GM19395 (cell line): ENCODE data around the gene C15orf62.

Experiments used
- ATAC-seq: cut with Tn5 transposase; IDR thresholded peaks from one replicate; pipeline ENCODE4 v1.9.1; 2021; ENCODE audit warnings: mild to moderate bottlenecking, moderate library complexity; ENCODE audit not compliant: unreplicated experiment

The C15orf62 gene

GRCh38 chr15:40769274-40770146 is at the start of gene C15orf62:
Gene C15orf62 (plus strand): TSS chr15:40769980. CDS start chr15:40770496, 516 bp downstream.
- ATAC-seq = peak; percentile 43

DNA sequence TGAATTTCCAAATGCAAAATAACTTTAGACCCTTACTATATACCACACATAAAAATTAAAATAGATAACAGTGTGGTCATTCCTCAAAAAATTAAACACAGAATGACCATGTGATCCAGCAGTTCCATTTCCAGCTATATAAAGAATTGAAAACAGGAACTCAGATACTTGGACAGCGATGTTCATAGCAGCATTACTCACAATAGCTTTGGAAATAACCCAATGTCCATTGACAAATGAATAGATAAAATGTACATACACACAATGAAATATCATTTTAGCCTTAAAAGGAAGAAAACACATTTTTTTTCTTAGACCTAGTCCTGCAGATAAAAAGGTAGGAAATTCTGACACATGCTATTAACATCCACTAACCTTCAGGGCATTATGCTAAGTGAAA is 48.1 kb upstream of the C15orf62 start:
- no peak for ATAC-seq

DNA sequence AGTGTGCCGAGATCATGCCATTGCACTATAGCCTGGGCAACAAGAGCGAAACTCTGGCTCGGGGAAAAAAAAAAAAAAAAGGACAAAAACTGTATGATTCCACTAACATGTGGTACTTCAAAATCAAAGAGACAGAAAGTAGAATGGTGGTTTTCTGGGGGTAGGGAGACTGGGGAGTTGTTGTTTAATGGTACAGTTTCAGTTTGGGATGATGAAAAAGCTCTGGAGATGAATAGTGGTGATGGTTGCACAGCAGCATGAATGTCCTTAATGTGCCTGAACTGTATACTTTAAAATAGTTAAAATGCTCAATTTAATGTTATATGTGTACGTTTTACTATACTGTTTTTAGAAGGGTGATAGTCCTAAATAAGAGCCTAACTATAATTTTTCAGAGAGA is 47.4 kb upstream of the C15orf62 start:
- no peak for ATAC-seq

DNA sequence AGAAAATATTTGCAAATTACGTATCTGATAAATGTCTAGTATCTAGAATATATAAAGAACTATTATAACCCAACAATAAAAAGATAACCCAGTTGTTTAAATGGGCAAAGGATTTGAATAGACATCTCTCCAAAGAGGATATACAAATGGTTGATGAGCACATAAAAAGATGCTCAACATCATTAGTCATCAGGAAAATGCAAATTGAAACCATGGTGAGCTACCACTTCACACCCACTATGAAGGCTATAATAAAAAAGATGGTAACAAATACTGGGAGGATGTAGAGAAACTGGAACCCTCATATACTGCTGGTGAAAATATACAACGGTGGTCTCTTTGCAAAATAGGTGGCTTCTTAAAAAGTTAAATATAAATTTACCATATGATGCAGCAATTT is 46.8 kb upstream of the C15orf62 start:
- no peak for ATAC-seq

GRCh38 chr15:40723919-40724318 is 45.9 kb upstream of the C15orf62 start:
- no peak for ATAC-seq

GRCh38 chr15:40731034-40731433 is 38.7 kb upstream of the C15orf62 start:
- no peak for ATAC-seq

DNA sequence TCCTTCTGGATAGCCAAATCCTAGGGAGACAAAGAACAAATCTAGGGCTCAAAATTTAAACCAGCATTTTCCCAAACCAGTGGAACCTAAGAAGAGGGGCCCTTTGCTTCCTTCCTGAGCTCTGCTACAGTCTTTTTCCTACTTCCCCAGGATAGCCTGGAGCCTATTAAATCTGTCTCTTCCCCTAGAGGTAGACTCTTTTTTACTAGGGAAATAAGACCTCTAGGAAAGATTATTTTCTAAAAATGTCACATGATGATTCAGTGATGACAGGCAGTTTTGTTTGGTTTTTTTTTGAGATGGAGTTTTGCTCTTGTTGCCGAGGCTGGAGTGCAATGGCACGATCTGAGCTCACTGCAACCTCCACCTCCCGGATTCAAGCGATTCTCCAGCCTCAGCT is 33.2 kb upstream of the C15orf62 start:
- ATAC-seq = no peak

DNA sequence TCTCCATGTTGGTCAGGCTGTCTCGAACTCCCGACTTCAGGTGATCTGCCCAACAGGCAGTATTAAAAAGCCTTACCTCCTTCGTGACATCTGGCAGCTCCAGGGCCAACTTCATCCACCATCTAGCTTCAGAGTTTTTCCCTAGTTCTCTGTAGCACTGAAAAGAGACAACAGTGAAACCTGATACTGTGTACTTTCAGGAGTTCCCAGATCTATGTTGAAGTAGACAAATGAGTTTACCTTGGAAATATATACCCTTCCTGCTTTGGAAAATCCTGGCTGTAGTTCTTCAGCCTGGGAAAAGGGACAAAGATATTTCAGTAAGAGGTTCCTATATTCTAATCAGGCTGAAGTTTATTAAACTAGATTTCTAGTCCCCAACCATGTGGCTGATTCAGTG is 32.7 kb upstream of the C15orf62 start:
- no peak for ATAC-seq

DNA sequence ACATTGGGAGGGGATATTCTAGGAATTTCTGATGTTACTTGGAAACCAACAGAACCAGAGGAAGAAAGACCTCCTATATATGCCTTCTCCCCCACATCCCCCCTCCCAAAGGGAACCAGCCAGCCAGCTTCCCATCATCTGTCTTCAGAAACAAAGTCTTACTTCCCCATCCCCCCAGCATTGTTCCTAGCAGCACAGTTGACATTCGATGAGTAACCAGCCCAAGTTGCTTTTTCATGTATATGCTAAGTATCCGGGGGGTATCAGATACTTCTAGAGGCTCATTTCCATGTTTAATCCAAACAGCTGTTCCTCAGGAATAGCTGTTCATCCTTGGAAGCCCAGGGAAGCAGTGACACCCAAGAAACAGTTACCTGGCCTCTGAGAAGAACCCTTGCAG is 30.7 kb upstream of the C15orf62 start:
- ATAC-seq = no peak

DNA sequence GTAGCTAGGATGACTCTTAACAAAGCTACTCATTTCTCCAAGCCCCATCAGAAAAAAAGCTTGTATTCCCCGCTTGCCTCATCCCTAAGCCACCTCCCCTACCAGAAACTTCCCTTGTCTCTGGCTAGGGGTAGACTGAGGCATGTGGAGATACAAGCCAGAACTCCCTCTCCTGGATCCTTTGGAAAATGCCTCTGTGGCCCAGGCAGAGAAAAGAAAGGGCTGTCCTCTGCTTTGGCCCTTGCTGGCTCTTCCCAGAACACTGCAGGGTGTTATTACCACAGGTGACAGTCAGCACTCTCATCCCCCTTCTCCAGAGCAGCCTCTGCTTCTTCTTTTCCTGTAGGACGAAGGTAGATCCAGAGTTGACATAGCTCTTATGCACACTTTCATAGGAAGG is 29.9 kb upstream of the C15orf62 start:
- no peak for ATAC-seq

GRCh38 chr15:40743485-40743901 is 26.3 kb upstream of the C15orf62 start:
- no peak for ATAC-seq

DNA sequence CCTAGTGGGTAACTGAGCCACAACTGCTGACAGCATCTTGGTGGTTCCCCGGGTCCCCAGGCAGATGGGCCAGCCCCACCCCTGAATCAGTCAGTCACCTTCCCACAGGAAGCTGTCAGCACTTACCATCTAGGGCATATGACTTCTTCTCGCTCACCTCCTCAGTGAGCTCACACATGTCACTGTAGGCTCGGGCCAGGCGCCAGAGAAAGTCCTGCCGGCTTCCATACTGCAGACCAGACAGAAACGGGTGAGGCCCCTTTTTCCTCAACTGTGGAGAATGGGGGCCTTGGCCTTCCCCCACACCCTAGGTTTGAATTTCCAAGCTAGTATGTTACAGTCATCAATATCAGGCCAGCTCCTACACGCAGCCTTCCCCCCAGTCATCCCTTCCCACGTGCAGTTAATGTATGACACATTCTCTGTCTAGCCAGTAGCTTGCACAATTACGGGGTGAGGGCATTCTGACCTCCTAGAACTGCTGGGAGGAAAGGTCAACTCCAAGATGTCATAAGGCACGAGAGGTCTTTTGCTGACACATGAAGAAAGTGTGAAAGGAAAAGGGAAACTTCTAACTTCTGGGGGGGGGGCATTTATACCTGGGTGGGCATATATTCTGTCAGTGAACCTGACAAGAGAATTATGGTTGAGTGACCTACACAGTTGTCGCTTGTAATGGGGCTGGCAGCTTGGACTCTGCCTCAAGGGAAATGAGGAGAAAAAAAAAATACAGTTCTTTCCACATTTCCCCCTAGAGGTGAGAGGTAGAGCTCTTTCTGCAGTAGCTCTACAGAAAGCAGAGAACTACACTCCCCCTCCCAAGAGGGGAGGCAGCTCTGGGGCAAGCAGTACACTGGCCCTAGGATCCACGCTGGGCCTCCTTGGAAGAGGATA is 25.6 kb upstream of the C15orf62 start:
- no peak for ATAC-seq

GRCh38 chr15:40744815-40745152 is 25.0 kb upstream of the C15orf62 start:
- no peak for ATAC-seq

GRCh38 chr15:40746916-40747418 is 22.8 kb upstream of the C15orf62 start:
- no peak for ATAC-seq

GRCh38 chr15:40747685-40748631 is 21.8 kb upstream of the C15orf62 start:
- ATAC-seq = no peak

DNA sequence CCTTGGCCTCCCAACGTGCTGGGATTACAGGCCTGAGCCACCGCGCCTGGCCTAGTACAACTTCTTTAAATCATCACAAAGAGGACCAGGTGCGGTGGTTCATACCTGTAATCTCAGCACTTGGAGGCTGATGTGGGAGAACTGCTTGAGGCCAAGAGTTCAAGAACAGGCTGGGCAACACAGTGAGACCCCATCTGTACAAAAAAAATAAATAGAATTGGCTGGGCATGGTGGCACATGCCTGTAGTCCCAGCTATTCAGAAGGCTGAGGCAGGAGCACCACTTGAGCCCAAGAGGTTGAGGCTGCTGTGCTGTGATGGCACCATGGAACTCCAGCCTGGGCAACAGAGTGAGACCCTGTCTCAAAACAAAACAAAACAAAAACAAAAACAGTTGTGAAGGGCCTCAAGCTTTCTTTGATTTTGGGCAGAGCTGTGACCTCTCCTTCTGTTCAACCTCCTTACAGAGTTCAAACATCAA is 20.6 kb upstream of the C15orf62 start:
- ATAC-seq = no peak

GRCh38 chr15:40750885-40751284 is 18.9 kb upstream of the C15orf62 start:
- no peak for ATAC-seq

DNA sequence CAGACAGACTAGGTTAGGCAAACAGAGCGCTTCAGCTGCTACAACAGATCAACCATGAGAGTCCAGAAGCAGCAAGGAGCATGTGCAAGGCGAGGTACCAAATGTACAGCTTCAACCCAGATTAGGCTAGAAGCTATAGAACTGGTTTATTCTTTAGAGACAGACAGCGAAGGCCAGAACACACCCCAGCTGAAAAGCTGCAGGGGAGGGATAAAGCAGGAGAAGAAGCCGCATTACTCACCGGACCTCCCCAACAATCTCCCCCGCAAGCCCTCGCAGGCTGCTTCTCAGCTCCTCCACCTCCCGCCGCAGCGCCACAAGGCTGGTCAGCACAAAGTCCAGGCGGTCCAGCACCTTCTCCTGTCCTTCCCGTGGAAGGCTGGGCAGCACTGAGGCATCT is 18.0 kb upstream of the C15orf62 start:
- ATAC-seq = no peak

DNA sequence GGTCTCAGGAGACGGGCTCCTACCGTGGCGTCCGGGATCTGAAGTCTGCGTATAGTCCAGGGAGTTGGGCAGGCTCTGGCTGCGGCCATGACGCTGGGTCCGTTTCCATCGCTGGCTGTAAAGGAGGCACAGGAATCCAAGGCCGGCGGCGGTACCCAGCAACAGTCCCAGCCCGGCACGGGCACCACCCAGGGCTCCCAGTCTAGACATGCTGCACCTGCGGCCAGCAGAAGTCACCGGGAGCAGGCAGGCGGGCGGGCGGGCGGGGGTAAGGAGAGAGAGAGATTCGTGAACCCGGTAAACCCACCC is 15.3 kb upstream of the C15orf62 start:
- ATAC-seq = peak; percentile 13
